Measurements from ENCODE around the gene NPHP3. TPM values are rescaled to one million over a fixed set of nuclear protein-coding genes. Genes with fewer than 3 reads are reported as not detected.
A peak's percentile ranks its signal among the peaks of the same experiment; 100 is the strongest.

Gene NPHP3
- total and polyA plus RNA-seq, 2 of the 4 experiments (the other 2 are of a cell fraction), result 19.9 to 21.3 TPM

- Histone ChIP-seq H3K27me3 (ENCODE audit: control insufficient read depth, insufficient read depth, low read length) (no peaks in the 10 kb centered on the region), H3K18ac (ENCODE audit: low read depth, low read length) (peak overlapping the region; percentile 8; the same call in 1 of the 2 replicates), H2BK120ac (ENCODE audit: low read depth, low read length) (peak overlapping the region; percentile 76; the same call in 1 of the 2 replicates), H4K5ac (ENCODE audit: low read depth, low read length) (peak overlapping the region; percentile 80), H4K8ac (ENCODE audit: low read depth in 2 of 2, low read length in 2 of 2) (peak overlapping the region; percentile 81 to 92; a peak in 3 of 4 replicates), H3K36me3 (ENCODE audit: control insufficient read depth, insufficient read depth, low read length) (no peaks in the 10 kb centered on the region), H4K20me1 (ENCODE audit: insufficient read depth, low read length) (no peaks in the 10 kb centered on the region; the same call in 1 of the 2 replicates), H3K79me1 (ENCODE audit: low read depth in 1 of 2, low read length in 2 of 2) (peaks cover 7 to 38% of the 10 kb centered on the region in 2 experiments), H2AK5ac (ENCODE audit: low read depth, low read length) (peak overlapping the region; percentile 73), H3K14ac (replicated peaks; ENCODE audit: low read depth, low read length) (peak overlapping the region; percentile 34), H2AK9ac (replicated peaks; ENCODE audit: low read depth, low read length, poor library complexity) (peak overlapping the region; percentile 48), H3K23ac (ENCODE audit: low read depth, low read length) (peak overlapping the region; percentile 57; the same call in 1 of the 2 replicates), H2BK20ac (ENCODE audit: low read depth, low read length) (no peak overlapping the region), H3K4me1 (ENCODE audit: control insufficient read depth, insufficient read depth, low read length) (no peaks in the 10 kb centered on the region), H3K4ac (ENCODE audit: low read depth, low read length) (peak overlapping the region; percentile 82), H3K27ac (ENCODE audit: insufficient read depth, low read length) (peak overlapping the region; percentile 92), H3K9me1 (ENCODE audit: insufficient read depth, low read length) (no peaks in the 10 kb centered on the region), H4K91ac (ENCODE audit: insufficient read depth, low read depth, low read length) (peak overlapping the region; percentile 60), H3K4me3 (ENCODE audit: insufficient read depth, low read depth, low read length) (peak overlapping the region; percentile 84), H3K56ac (ENCODE audit: extremely low read depth, insufficient read depth, low read length) (peak overlapping the region; percentile 94; the same call in 1 of the 2 replicates), H3K4me2 (ENCODE audit: low read depth, low read length) (peak overlapping the region; percentile 88), H2BK5ac (ENCODE audit: low read depth, low read length, poor library complexity, severe bottlenecking) (peak overlapping the region; percentile 91), H3K9me3 (ENCODE audit: control insufficient read depth, insufficient read depth, low read length) (no peaks in the 10 kb centered on the region), H2BK15ac (ENCODE audit: low read depth, low read length) (no peak overlapping the region; the same call in 2 of the 3 replicates), H3K9ac (ENCODE audit: low read depth, low read length) (peak overlapping the region; percentile 86), H2AFZ (replicated peaks; ENCODE audit: low read length, poor library complexity) (peak overlapping the region; percentile 97)
- BruUV-seq (replicated peaks), result no TSS peak
- ChIA-PET CTCF (interaction anchor here (1.0 to 1.1 kb wide), 2 partner anchors 18 to 19 kb away, joined by 3 read pairs; no protein-coding TSS in a partner anchor), POLR2A (ENCODE audit: unreplicated experiment) (no interaction called here)
- in situ Hi-C loops (cut with MboI; ENCODE audit: low sequenced_read_pairs), result no loop called here
- dilution Hi-C loops (cut with HindIII; ENCODE audit: low sequenced_read_pairs, unreplicated experiment), result no loop called here
- ATAC-seq (ENCODE audit: low read depth), result peak; percentile 10
- 0% methylated on average over 2 of the region's 5 CpGs; no CpG with 5 or more reads in 1 of the 2 experiments for WGBS, 2 experiments (ENCODE audit: extremely low coverage in 2 of 2, insufficient read length in 1 of 2)
- intact Hi-C loops (cut with micrococcal nuclease), result no loop called here
- peak; percentile 28 for DNase-seq
- TF ChIP-seq FOS (IDR thresholded peaks at IDR 0.05; ENCODE audit: low read depth, low read length) (no peak), CHD1 (IDR thresholded peaks at IDR 0.05; ENCODE audit: low read depth, low read length) (no peak), MAFK (IDR thresholded peaks at IDR 0.05; ENCODE audit: low read depth, low read length) (no peak), CEBPB (IDR thresholded peaks at IDR 0.05; ENCODE audit: low read depth, low read length) (no peak), CTCF (conservative IDR thresholded peaks at IDR 0.05; ENCODE audit: low read depth, low read length) (no peak), SMC3 (IDR thresholded peaks at IDR 0.05; ENCODE audit: low read depth, low read length) (no peak), RFX5 (IDR thresholded peaks at IDR 0.05; ENCODE audit: low read depth, low read length) (no peak), MXI1 (IDR thresholded peaks at IDR 0.05; ENCODE audit: borderline replicate concordance, low read depth, low read length) (no peak), NFE2L2 (IDR thresholded peaks at IDR 0.05; ENCODE audit: low read depth, low read length) (no peak), BHLHE40 (IDR thresholded peaks at IDR 0.05; ENCODE audit: low read depth, low read length) (no peak), MAZ (IDR thresholded peaks at IDR 0.05; ENCODE audit: borderline replicate concordance, low read depth, low read length) (no peak), POLR2A (IDR thresholded peaks at IDR 0.05; ENCODE audit: low read depth, low read length) (no peak), RAD21 (IDR thresholded peaks at IDR 0.05; ENCODE audit: low read length) (no peak)
These were observed 61.5 kb downstream of the NPHP3 start for GRCh38 chr3:132660811-132661070.
